NT2/D1 (cell line): Measurements from ENCODE around the gene ZDHHC8.

Experiments used
- SUZ12 ChIP-seq: IDR thresholded peaks from 2 replicates; pipeline ENCODE4 v1.6.1; 2011; ENCODE audit not compliant: insufficient read length, insufficient read depth; ENCODE audit errors: extremely low read depth
- ZNF274 ChIP-seq: IDR thresholded peaks from 2 replicates; pipeline ENCODE4 v1.6.1; 2011; ENCODE audit warnings: mild to moderate bottlenecking, low read depth, low read length

GRCh38 chr22:20083891-20084546 is 47.6 kb upstream of the ZDHHC8 start:
- TF ChIP-seq ZNF274 (no peak), SUZ12 (no peak)
